Dedifferentiated amniotic fluid mesenchymal stem cell (primary cell): ENCODE data around the gene NINJ2.
"Not testable (repeated sequence)": the region's sequence is repeated elsewhere in the genome, so short reads cannot be mapped to it uniquely, and the experiment has no call there.

Experiments used
- DNase-seq: peaks from one replicate; pipeline ENCODE4 v3.0.0-alpha.2; 2016; ENCODE audit errors: extremely low spot score

Gene NINJ2, protein sequence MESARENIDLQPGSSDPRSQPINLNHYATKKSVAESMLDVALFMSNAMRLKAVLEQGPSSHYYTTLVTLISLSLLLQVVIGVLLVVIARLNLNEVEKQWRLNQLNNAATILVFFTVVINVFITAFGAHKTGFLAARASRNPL

DNA sequence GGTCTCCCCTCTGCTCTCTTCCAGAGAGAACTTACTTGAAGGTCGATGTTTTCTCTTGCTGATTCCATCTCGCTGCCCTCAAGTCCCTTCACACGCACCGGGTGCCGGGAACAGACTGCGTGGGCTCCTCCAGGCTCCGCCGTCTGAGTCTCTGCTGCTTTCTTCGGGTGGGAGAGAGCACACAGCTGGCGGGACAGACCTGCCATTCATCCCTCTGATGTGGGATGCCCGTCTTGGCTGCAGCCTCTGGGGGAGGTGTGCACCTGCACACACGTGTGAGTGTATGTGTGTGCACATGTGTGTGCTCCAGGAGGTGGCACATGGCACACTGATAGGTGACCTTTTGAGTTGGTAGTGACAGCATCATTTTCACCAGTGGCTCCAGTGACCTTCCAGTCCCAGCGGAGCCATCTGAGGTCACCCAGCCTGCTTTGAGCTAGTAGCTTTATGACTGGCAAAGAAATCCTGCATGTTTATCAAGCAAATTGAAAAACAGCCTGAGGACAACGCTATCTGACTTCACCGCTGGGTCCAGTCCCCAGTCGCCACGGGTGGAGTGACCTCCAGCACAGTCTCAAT, at the start of gene NINJ2:
TSS of gene NINJ2 (minus strand) at position 153 of the 579 bp plus-strand sequence. CDS start at position 68, 85 bp downstream.
- DNase-seq = no peak

DNA sequence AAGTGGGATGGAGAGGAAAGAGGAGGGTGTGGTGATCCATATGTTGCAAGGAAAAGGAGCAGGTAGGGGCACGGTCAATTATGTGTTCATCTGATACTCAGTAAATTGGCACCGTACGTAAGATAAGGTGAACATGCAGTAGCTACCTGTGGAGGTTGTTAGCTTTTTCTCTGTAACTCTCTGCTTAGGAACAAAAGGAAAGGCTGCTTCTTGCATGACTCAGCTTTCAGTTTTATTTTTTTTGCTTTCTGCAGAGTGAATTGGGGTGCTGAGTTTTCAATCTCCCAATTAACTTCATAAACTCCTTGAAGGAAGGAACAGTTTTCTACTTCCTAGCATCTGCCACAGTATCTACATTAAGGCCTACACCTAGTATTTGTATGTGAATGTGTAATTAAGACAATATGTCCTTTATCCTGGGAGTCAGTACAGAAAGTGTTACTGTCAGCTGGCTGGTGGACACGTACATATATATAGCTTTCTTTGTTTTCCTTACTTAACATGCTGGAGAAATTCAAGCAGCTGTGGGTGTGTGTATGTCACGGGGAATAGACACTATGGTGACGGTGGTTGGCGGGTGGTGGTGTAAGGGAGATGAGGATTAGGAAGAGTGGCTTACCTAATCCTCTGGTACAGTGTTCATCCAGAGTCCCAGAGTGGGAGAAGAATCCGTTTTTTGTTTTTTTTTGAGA, 49.1 kb upstream of the NINJ2 start:
- no peak for DNase-seq

DNA sequence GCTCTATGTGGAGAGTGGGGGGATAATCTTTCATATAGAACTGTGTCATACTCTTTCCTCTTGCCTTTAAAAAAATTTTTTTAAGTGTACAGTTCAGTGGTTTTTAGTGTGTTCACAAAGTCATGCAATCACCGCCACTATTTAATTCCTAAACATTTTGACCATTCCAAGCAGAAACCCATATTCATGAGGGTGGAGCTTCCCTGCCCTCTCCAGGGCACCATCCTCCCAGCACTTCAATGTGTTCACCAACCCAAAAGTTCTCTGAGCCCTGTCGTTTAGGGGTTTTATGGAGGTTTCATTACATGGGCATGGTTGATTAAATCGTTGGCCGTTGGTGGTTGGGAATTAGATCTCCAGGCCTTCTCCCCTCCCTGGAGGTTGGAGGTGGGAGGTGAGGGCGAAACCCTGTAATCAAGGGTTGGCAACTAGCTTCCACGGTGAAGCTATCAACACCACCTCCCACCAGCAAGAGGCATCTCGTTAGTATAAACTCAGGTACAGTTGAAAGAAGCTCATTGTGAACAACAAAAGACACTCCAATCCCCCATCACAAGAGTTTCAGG, 46.3 kb upstream of the NINJ2 start:
- DNase-seq = no peak

DNA sequence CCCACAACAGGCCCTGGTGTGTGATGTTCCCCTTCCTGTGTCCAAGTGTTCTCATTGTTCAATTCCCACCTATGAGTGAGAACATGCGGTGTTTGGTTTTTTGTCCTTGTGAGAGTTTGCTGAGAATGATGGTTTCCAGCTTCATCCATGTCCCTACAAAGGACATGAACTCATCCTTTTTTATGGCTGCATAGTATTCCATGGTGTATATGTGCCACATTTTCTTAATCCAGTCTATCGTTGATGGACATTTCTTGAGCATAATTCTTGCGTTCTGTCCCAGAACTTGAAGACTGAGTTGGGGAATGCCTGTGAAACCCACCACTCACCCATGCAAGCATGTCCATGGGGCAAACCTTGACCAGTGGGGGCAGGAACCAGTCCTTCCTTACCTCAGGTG, 44.8 kb upstream of the NINJ2 start:
- DNase-seq = not testable (repeated sequence)

DNA sequence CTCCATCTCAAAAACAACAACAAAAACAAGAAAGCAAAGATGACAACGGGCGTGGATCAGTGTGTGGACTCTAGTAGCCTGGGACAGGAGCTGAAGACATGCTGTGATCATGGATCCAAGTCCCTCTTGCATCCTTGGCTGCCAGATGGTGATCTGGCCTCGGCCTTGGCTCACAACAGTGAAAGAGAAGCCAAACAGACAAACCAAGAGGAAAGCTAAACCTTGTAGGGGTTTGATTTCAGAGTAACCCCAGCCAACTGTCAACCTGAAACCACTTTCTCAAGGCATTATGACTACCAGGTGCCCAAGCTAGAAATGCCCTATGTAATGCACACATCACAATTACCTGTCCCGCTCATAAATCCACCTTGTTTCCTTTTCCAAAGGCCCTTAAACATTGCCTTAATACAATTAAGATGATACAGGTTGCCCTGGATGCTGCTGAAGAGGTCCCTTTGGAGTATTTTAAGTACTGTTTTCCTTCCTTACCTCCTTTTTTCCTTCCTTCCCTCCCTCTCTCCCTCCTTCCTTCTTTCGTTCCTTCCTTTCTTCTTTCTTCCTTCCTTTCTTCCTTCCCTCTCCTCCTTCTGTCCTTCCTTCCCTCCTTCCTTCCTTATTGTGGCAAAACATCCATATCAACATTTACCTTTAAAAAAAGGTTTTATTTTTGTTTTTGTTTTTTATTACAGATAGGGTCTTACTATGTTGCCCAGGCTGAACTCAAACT, 41.4 kb upstream of the NINJ2 start:
- no peak for DNase-seq

DNA sequence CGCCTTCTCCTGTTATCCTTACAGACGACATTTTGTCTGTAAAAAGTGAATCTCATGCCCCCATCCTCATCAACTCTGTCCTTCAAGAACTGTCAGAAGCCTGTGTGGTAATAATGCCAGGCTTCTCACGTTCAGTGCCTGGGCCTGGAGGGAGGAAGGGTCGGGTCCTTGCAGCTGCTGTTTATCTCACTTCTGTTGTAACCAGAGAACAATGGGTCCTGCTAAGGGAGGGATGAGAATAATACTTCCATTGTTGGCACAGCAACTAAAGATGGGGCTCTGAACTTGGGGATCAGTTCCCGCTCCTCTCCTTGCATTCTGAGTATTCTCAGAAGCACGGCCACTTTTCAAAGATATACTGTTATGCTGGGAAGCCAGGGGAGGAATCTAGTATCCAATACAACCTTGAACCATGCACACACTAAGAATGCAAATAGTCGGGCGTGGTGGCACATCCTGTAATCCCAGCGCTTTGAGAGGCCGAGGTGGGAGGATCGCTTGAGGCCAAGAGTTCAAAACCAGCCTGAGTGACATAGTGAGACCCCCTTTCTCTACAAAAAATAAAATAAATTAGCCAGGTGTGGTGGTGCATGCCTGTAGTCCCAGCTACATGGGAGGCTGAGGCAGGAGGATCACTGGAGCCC, 38.8 kb upstream of the NINJ2 start:
- DNase-seq = no peak

DNA sequence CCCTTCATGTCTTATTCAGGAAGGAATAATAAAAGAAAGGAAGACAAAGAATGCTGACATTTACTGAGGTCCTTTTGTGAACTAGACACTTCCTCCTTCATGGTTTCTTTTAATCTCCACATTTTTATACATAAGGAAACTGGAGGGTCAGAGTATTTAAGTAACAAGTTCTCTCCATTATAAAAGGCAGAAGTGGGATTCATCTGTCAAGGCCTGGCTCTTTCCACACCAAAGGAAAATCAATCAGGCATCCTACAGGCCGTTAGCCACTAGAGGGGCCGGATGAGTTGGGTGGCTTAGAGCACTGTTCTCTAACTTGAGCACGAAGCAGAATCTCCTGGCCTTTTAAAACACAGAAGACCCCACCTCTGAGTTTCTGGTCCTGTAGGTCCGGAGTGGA, 36.8 kb upstream of the NINJ2 start:
- DNase-seq = no peak

DNA sequence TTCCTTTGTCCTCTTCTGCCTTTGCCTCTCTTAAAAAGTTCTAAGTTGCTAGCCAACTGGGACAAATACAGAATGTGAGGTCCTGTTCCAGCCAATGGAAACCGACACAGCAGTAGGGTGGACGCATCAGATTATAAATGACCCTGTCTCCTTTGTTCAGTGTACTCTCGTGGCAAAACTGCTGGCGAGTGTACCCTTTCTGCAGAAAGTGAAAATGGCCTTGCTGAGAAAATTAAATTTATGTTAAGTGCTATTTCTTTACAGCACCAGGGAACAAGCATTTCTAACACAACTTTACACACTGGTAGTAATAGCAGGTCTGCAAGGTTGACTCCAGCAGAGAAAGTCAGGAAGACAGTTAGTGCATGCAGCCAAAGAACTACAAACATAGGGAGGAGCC, 35.0 kb upstream of the NINJ2 start:
- not testable (repeated sequence) for DNase-seq

DNA sequence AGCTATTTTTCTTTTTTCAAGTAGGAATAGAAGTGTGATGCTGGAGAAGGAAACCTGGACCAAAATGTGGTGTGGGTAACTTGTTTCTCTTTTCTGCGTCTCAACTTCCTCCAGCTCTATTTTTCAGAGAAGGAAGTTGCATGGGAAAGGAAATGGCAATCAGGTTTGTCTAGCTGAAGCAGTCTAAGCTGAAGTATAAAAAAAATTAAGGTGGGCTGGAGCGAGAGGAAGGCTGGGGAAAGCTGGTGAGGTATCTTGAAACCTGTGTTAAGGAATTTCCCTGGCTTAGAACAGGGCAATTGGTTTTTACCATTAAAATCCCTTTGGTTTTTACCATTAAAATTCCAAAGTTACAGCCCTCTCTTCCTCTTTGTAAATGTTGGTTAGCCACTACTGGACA, 34.2 kb upstream of the NINJ2 start:
- no peak for DNase-seq

DNA sequence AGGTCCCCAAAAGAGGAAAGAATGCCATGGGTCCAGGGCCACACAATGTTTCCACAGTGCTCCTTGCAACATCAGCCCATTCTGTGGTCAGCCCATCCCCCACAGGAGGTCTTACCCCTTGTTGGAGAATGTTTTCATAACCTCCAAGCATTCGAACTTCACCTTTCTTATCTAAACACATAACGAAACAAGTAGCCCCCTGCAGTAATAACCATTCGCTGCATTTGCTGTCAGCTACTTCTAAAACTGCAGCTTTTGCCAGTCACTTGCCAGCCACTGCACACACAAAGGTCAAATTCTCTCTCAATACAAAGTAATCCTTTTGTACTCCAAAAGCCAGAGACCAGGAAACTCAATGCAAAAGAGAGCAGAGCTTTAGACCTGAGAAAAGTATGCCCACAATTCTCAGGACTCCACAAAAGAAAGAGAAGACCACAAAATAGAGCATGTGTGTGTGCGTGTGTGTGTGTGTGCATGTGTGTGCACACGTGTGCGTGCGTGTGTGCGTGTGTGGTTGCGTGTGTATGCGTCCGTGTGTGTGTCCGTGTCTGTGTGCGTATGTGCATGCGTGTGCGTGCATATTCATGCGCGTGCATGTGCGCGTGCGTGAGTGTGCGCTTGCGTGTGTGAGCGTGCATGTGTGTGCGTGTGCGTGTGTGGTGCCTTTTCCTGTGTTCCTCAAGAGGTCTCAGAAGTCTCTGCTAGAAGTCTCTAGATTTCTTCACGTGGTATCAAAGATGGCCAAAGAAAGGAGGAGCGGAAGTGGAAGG, 31.7 kb upstream of the NINJ2 start:
- no peak for DNase-seq

DNA sequence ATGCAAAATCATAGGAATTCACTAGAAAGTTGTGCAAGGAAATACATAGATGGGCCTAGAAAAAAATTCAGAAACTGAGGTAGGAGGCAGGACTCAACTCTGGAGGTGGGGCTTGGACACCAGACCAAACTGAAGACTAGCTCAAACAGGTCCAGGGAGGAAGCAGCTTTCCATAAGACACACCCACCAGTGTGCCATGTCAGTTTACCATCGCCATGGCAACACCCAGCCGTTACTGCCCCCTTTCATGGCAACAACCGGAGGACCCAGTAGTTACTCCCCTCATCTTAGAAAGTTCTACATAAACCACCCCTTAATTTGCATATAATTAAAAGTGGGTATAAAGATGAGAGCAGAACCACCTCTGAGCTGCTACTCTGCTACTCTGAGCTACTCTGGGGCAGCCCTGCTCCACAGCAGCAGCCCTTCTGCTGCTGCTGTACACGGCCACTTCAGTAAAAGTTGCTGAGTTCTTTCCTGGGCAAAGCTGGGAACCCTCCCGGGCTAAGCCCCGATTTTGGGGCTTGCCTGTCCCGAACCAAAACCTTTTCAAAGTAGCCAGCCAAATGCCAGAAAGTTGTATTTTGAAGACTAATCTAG, 30.8 kb upstream of the NINJ2 start:
- no peak for DNase-seq

DNA sequence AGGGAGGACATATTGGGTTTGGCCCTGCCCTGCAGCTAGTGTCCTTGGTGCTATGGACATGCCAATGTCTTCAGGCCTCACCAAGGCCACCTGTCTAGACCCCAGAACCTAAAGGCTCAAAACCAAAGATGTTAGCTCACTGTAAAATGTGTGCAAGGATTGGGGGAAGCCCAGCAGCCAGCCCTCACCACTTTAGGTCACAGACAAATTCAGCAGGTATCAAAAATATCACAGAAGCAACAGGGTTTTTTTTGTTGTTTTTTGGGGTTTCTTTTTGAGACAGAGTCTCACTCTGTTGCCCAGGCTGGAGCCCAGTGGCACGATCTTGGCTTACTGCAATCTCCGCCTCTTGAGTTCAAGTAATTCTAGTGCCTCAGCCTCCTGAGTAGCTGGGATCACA, 29.0 kb upstream of the NINJ2 start:
- DNase-seq = no peak

DNA sequence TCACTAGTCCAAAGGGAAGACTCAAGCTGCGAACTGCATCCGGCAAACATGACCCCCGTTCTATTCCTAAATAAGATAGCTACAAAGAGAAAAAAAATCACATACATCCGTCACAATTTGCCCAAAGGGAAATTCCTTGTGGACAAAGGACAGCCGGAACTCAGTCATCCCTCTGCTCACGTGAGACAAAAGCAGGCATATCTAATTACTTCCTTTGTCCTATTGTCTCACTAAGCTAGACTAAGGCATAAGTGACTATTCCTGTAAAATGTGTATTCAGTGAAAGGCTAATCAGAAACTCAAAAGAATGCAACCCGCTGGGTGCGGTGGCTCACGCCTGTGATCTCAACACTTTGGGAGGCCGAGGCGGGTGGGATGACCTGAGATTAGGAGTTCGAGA, 27.2 kb upstream of the NINJ2 start:
- no peak for DNase-seq

DNA sequence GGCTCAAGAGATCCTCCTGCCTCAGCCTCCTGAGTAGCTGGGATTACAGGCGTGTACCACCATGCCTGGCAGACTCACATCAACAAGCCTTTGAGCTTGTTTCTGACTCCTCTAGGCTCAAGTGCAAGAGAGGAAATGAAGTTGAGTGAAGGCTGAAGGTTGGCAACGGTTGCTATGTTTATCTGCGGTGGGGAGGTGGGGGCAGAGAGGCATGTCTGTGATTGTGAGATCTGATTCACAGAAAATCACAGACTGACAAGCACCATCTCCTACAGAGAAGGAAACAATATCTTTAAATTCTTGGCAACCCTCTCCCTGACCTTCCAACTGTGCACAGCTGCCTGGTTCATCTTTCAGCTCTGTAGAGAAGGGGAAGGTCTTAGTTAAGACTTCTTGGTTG, 22.1 kb upstream of the NINJ2 start:
- no peak for DNase-seq

DNA sequence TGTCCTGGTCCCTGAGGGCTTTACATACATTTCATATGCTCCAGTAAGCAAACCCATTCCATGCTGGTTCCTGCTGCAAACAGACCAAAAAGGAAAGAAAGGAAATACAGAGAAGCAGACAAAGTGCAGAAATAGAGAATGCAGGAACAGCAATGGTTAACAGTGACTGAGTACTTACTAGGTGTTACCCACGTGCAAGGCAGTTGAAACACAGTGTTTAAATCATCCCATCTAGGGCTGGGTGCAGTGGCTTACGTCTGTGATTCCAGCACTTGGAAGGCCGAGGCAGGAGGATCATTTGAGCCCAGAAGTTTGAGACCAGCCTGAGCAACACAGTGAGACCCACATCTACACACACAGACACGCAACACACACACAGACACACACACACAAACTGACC, 21.2 kb upstream of the NINJ2 start:
- no peak for DNase-seq

DNA sequence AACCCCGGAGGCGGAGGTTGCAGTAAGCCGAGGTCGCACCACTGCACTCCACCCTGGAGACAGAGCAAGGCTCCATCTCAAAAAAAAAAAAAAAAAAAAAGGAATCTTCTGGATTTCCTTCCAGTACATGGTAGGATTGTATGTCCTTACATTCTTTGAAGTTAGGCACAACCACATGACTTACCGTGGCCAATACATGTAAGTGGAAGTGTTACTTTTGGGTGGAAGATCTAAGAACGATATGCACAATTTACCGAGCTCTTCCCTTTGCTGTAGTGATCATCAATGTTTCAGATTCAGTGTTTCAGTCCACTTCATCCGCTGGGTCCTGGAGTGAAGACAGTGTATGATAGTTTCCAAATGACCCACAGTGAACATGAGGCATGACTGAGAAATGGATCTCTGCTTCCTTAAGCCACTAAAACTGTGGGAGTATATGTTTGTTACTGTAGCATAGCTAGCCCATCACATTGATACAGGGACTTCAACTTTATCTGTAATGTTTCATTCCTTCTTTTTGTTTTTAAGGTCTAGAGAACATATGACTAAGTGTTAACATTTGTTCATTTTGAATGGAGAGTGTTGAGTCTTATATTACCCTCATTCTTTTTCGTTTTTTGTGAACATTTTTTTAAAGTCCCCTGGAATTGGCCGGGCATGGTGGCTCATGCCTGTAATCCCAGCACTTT, 18.5 kb upstream of the NINJ2 start:
- no peak for DNase-seq

DNA sequence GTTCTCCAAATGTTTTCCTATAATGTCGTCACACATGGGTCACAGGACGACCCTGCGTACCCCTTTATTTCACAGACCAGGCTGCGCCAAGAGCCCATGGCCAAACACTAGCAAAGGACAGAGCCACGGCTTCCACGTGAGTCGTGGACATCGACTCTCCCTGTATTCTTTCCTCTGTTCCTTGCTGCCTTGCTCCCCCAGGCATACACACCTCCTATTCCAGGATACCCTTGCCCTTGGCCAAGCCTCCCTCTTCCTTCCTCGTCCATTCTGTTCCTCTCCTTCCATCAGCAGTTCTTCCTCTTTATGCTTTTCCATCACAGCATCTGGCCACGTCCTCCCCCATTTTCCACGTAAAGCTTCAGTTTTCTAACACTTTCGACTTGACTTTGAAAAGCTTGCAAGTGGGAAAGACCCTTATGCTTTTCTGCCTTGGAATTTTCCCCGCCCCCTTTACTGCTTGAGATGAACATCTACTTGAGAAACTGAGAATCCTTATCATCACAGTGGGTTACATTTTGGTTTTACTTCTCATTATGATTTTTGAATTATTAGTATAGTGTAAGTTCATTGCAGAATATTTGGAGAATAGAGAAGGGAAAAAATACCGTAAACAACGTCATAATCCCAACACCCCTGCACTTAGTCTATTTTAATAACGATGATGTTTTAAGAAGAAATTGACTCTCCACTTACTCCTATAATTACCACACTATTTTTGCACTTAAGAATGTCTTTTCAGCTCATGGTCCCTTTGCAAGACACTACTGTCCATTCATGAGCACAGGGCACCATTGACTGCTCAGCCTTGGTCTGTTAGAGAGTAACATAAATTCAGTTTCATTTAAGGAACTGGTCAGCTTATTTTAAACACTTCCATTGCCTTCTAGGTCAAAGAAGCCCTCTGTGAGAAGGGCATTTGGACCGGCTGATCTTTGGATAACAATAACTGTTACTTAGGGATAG, 15.8 kb upstream of the NINJ2 start:
- DNase-seq = no peak

DNA sequence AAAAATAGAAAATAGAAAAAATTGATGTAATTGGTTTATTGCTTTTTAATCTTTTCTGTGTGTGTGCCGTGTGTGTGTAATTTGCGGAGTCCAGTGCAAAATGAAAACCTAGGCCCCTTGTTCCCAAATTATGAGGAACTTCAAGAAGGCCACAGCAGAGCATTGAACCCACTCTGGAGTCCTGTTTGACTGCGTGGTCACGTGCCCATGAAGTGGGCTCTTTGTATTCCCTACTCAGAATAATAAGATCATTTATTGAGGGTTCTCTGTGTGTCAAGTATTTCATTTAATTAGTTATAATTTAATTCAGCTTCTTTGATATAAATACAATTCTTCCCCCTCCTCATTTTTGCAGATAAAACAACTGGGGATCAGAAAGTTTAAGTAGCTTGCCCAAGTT, 12.3 kb upstream of the NINJ2 start:
- DNase-seq = no peak

DNA sequence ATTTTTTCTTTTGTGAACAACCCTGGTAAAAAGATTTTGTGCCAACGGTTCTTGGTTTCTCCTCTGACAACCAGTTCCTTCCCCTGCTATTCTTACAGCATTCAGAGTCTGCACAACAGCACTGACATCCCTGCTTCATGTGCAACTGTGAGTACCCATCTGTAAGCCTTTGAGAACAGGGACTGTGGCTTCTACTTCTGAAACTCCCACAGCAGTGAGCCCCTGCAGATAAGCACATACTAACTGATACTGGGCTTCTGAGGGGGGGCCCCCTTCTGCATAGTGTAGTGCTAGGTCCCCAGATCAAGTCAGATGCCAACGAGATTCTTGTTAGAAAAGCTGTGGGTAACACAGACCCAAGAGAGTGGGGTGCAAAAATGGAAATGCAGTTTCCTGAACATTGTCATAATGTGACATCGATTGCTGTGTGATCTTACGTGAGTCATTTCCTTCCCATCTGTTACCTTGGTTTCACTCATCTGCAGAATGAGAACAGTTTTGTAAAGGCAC, 11.1 kb upstream of the NINJ2 start:
- DNase-seq = no peak
